GM12878 (cell line): ENCODE data around the gene FAM177B. TPM values are rescaled to one million over a fixed set of nuclear protein-coding genes. Genes with fewer than 3 reads are reported as not detected.

Experiments used
- ATF7 ChIP-seq: fragments of 450-650 bp; IDR thresholded peaks from 2 replicates; pipeline ENCODE4 v1.6.1; 2016; ENCODE audit warnings: low read depth, mild to moderate bottlenecking
- WRNIP1 ChIP-seq: IDR thresholded peaks from 2 replicates; pipeline ENCODE4 v1.6.1; 2011; ENCODE audit warnings: low read depth, low read length, improper control_type of control experiment, borderline replicate concordance
- ZNF24 ChIP-seq: fragments of 450-650 bp; IDR thresholded peaks from 2 replicates; pipeline ENCODE4 v1.6.1; 2017; ENCODE audit warnings: antibody characterized with exemption, mild to moderate bottlenecking
- polyA plus RNA-seq, 11 experiments: library from polyadenylated mRNA; depleted of rRNA in 4 of 11; unstranded in 6 of 11; stranded (reverse) in 5 of 11; fragments of >200 nt; fragmentation: Nextera tagmentation in 4 of 11; fragmentation: Illumina TruSeq in 1 of 11; extraction: Ambion mirVana in 4 of 11; extraction: Trizol in 1 of 11; gene quantifications; 1 replicate in 1 of 11; 2 replicates in 10 of 11; pipeline versions ENCODE4 v1.2.1 to v1.2.3, GENCODE V29; 2011 to 2016; ENCODE audit warnings: inconsistent platforms in 2 of 11, missing spikeins in 2 of 11, low read depth in 1 of 11
- total RNA-seq, 4 experiments: library from RNA; depleted of rRNA in 3 of 4; stranded (reverse); fragments of >200 nt in 3 of 4; fragmentation: Illumina TruSeq in 1 of 4; extraction: Trizol in 1 of 4; gene quantifications; 2 replicates each; pipeline versions ENCODE4 v1.2.1 to v1.2.3, GENCODE V29; 2013 to 2021

Gene FAM177B
- total and polyA plus RNA-seq, 10 of the 15 experiments (the other 5 are each of a cell fraction or from before 2014, with no cell fraction given) = 0.06 TPM; not detected in 9

DNA sequence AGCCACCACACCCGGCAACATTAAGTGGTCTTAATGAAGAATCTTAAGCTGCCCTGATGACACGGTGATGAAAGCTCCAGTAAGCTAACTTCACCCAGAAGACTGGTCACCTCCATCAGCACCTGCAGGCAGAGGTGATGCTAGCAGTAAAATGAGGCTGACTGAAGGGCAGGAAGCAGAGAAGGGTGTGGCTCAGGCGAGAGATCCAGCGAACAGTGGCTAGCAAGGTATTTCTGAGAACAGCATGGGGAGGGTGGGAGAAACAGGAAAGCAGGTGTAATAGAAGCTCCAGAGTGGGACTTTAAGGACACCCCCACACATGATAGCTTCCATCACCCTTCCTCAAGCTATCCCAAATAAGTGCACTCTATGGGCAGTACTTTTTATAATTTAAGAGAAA lies 62.0 kb downstream of the FAM177B start (continued):
- TF ChIP-seq ZNF24 (no peak), ATF7 (no peak), WRNIP1 (no peak)

Other genes starting within 250 kb of the FAM177B start
- 0.11 TPM in 1 of 2 replicates, not detected in the other for gene HHIPL2, start 189.1 kb upstream of the FAM177B start, total RNA-seq (2014; rRNA removed)
- not detected in 2 replicates for gene HHIPL2, start 189.1 kb upstream of the FAM177B start, total RNA-seq (2014; rRNA removed; fragmentation: Illumina TruSeq; extraction: Trizol)
- 0.13 TPM in 1 of 2 replicates, not detected in the other for gene HHIPL2, start 189.1 kb upstream of the FAM177B start, total RNA-seq (2021)
- 0.16 and 0.29 TPM in 2 replicates for gene HHIPL2, start 189.1 kb upstream of the FAM177B start, polyA plus RNA-seq (2011; rRNA removed)
- 0.06 and 0.55 TPM in 2 replicates for gene HHIPL2, start 189.1 kb upstream of the FAM177B start, polyA plus RNA-seq (2014; fragmentation: Illumina TruSeq; extraction: Trizol)
- gene HHIPL2, start 189.1 kb upstream of the FAM177B start, polyA plus RNA-seq (2014; fragmentation: Nextera tagmentation; extraction: Ambion mirVana) = under 1 TPM; 0.06 to 0.09 TPM
- 0.06 and 0.51 TPM in 2 replicates for gene HHIPL2, start 189.1 kb upstream of the FAM177B start, polyA plus RNA-seq (2014; rRNA removed)
- gene HHIPL2, start 189.1 kb upstream of the FAM177B start, polyA plus RNA-seq (2016; fragmentation: Nextera tagmentation; extraction: Ambion mirVana) = not detected
- gene TAF1A, start 147.3 kb upstream of the FAM177B start, total RNA-seq (2014; rRNA removed) = 7.7 and 9.2 TPM in 2 replicates
- 12.3 and 12.9 TPM in 2 replicates for gene TAF1A, start 147.3 kb upstream of the FAM177B start, total RNA-seq (2014; rRNA removed; fragmentation: Illumina TruSeq; extraction: Trizol)
- gene TAF1A, start 147.3 kb upstream of the FAM177B start, total RNA-seq (2021) = 7.5 and 10.1 TPM in 2 replicates
- gene TAF1A, start 147.3 kb upstream of the FAM177B start, polyA plus RNA-seq (2011; rRNA removed) = 13.6 and 18.2 TPM in 2 replicates
- 9.8 and 11.1 TPM in 2 replicates for gene TAF1A, start 147.3 kb upstream of the FAM177B start, polyA plus RNA-seq (2014; fragmentation: Illumina TruSeq; extraction: Trizol)
- 10 to 100 TPM; 12.2 to 17.9 TPM for gene TAF1A, start 147.3 kb upstream of the FAM177B start, polyA plus RNA-seq (2014; fragmentation: Nextera tagmentation; extraction: Ambion mirVana)
- gene TAF1A, start 147.3 kb upstream of the FAM177B start, polyA plus RNA-seq (2014; rRNA removed) = 6.8 and 9.9 TPM in 2 replicates
- 10 to 100 TPM; 11.8 to 13.4 TPM for gene TAF1A, start 147.3 kb upstream of the FAM177B start, polyA plus RNA-seq (2016; fragmentation: Nextera tagmentation; extraction: Ambion mirVana)
- gene MIA3, start 119.1 kb upstream of the FAM177B start, total RNA-seq (2014; rRNA removed) = 38.4 and 49.9 TPM in 2 replicates
- gene MIA3, start 119.1 kb upstream of the FAM177B start, total RNA-seq (2014; rRNA removed; fragmentation: Illumina TruSeq; extraction: Trizol) = 33.5 and 37.0 TPM in 2 replicates
- gene MIA3, start 119.1 kb upstream of the FAM177B start, total RNA-seq (2021) = 28.8 and 37.0 TPM in 2 replicates
- 23.7 and 49.0 TPM in 2 replicates for gene MIA3, start 119.1 kb upstream of the FAM177B start, polyA plus RNA-seq (2011; rRNA removed)
- gene MIA3, start 119.1 kb upstream of the FAM177B start, polyA plus RNA-seq (2014; fragmentation: Illumina TruSeq; extraction: Trizol) = 42.9 and 50.8 TPM in 2 replicates
- gene MIA3, start 119.1 kb upstream of the FAM177B start, polyA plus RNA-seq (2014; fragmentation: Nextera tagmentation; extraction: Ambion mirVana) = 10 to 100 TPM; 12.9 to 19.3 TPM
- 26.6 and 28.9 TPM in 2 replicates for gene MIA3, start 119.1 kb upstream of the FAM177B start, polyA plus RNA-seq (2014; rRNA removed)
- 10 to 100 TPM; 25.7 to 31.7 TPM for gene MIA3, start 119.1 kb upstream of the FAM177B start, polyA plus RNA-seq (2016; fragmentation: Nextera tagmentation; extraction: Ambion mirVana)
- gene AIDA, start 24.7 kb upstream of the FAM177B start, total RNA-seq (2014; rRNA removed) = 16.3 and 17.0 TPM in 2 replicates
- 12.9 and 13.9 TPM in 2 replicates for gene AIDA, start 24.7 kb upstream of the FAM177B start, total RNA-seq (2014; rRNA removed; fragmentation: Illumina TruSeq; extraction: Trizol)
- gene AIDA, start 24.7 kb upstream of the FAM177B start, total RNA-seq (2021) = 27.0 and 28.3 TPM in 2 replicates
- gene AIDA, start 24.7 kb upstream of the FAM177B start, polyA plus RNA-seq (2011; rRNA removed) = 43.1 and 54.0 TPM in 2 replicates
- 33.6 and 41.9 TPM in 2 replicates for gene AIDA, start 24.7 kb upstream of the FAM177B start, polyA plus RNA-seq (2014; fragmentation: Illumina TruSeq; extraction: Trizol)
- gene AIDA, start 24.7 kb upstream of the FAM177B start, polyA plus RNA-seq (2014; fragmentation: Nextera tagmentation; extraction: Ambion mirVana) = 10 to 100 TPM in 1 of 2 experiments, 1 to 10 TPM in 1; 8.9 to 12.8 TPM
- gene AIDA, start 24.7 kb upstream of the FAM177B start, polyA plus RNA-seq (2014; rRNA removed) = 20.7 and 22.2 TPM in 2 replicates
- gene AIDA, start 24.7 kb upstream of the FAM177B start, polyA plus RNA-seq (2016; fragmentation: Nextera tagmentation; extraction: Ambion mirVana) = 10 to 100 TPM; 17.0 to 21.5 TPM
- gene BROX, start 24.6 kb upstream of the FAM177B start, total RNA-seq (2014; rRNA removed) = 15.2 and 17.8 TPM in 2 replicates
- 17.5 and 18.4 TPM in 2 replicates for gene BROX, start 24.6 kb upstream of the FAM177B start, total RNA-seq (2014; rRNA removed; fragmentation: Illumina TruSeq; extraction: Trizol)
- 13.5 and 16.1 TPM in 2 replicates for gene BROX, start 24.6 kb upstream of the FAM177B start, total RNA-seq (2021)
- gene BROX, start 24.6 kb upstream of the FAM177B start, polyA plus RNA-seq (2011; rRNA removed) = 5.8 and 9.5 TPM in 2 replicates
- 8.7 and 11.8 TPM in 2 replicates for gene BROX, start 24.6 kb upstream of the FAM177B start, polyA plus RNA-seq (2014; fragmentation: Illumina TruSeq; extraction: Trizol)
- gene BROX, start 24.6 kb upstream of the FAM177B start, polyA plus RNA-seq (2014; fragmentation: Nextera tagmentation; extraction: Ambion mirVana) = 10 to 100 TPM; 19.4 to 42.0 TPM
- gene BROX, start 24.6 kb upstream of the FAM177B start, polyA plus RNA-seq (2014; rRNA removed) = 5.5 and 6.2 TPM in 2 replicates
- gene BROX, start 24.6 kb upstream of the FAM177B start, polyA plus RNA-seq (2016; fragmentation: Nextera tagmentation; extraction: Ambion mirVana) = 10 to 100 TPM; 20.4 to 24.1 TPM
- 0.34 and 0.82 TPM in 2 replicates for gene DISP1, start 77.8 kb downstream of the FAM177B start, total RNA-seq (2014; rRNA removed)
- 0.55 and 0.72 TPM in 2 replicates for gene DISP1, start 77.8 kb downstream of the FAM177B start, total RNA-seq (2014; rRNA removed; fragmentation: Illumina TruSeq; extraction: Trizol)
- gene DISP1, start 77.8 kb downstream of the FAM177B start, total RNA-seq (2021) = 0.72 and 0.96 TPM in 2 replicates
- gene DISP1, start 77.8 kb downstream of the FAM177B start, polyA plus RNA-seq (2011; rRNA removed) = 1.3 TPM in 2 replicates
- 0.65 and 0.76 TPM in 2 replicates for gene DISP1, start 77.8 kb downstream of the FAM177B start, polyA plus RNA-seq (2014; fragmentation: Illumina TruSeq; extraction: Trizol)
- under 1 TPM; 0.11 to 0.37 TPM for gene DISP1, start 77.8 kb downstream of the FAM177B start, polyA plus RNA-seq (2014; fragmentation: Nextera tagmentation; extraction: Ambion mirVana)
- 0.38 and 0.46 TPM in 2 replicates for gene DISP1, start 77.8 kb downstream of the FAM177B start, polyA plus RNA-seq (2014; rRNA removed)
- 1 to 10 TPM in 1 of 2 experiments, under 1 TPM in 1; 0.95 to 1.4 TPM for gene DISP1, start 77.8 kb downstream of the FAM177B start, polyA plus RNA-seq (2016; fragmentation: Nextera tagmentation; extraction: Ambion mirVana)